ENCODE measurements around the gene CCDC66. TPM values are rescaled to one million over a fixed set of nuclear protein-coding genes. Genes with fewer than 3 reads are reported as not detected.

CCDC66 gene
- total RNA-seq, 1 donor from 2014 or later: 12.6 TPM

GRCh38 chr3:56611364-56611763, 54.4 kb downstream of the CCDC66 start:
- TF ChIP-seq CTCF (IDR thresholded peaks at IDR 0.05): no peak
- Mint-ChIP-seq H3K4me3 (ENCODE audit: unreplicated experiment) (no peak overlapping the region), H3K27me3 (ENCODE audit: low read depth) (no peaks in the 10 kb centered on the region), H3K4me1 (ENCODE audit: low read depth) (peaks cover 8% of the 10 kb centered on the region), H3K9me3 (ENCODE audit: low read depth) (peaks cover 23% of the 10 kb centered on the region), H3K27ac (ENCODE audit: unreplicated experiment) (no peak overlapping the region), H3K36me3 (ENCODE audit: low read depth) (peaks cover 34% of the 10 kb centered on the region)
- DNase-seq (ENCODE audit: low spot score): no peak

GRCh38 chr3:56612146-56612545, 55.2 kb downstream of the CCDC66 start:
- TF ChIP-seq CTCF (IDR thresholded peaks at IDR 0.05): no peak
- H3K27ac Mint-ChIP-seq (ENCODE audit: unreplicated experiment): no peak overlapping the region
- no peak overlapping the region for H3K4me3 Mint-ChIP-seq (ENCODE audit: unreplicated experiment)

GRCh38 chr3:56613016-56613415, 56.0 kb downstream of the CCDC66 start:
- no peaks in the 10 kb centered on the region for H3K27me3 Mint-ChIP-seq (ENCODE audit: low read depth)
- DNase-seq (ENCODE audit: low spot score): no peak
- peaks cover 12% of the 10 kb centered on the region for H3K9me3 Mint-ChIP-seq (ENCODE audit: low read depth)
- no peak for TF ChIP-seq CTCF (IDR thresholded peaks at IDR 0.05)
- no peak overlapping the region for H3K27ac Mint-ChIP-seq (ENCODE audit: unreplicated experiment)
- H3K36me3 Mint-ChIP-seq (ENCODE audit: low read depth): peaks cover 30% of the 10 kb centered on the region
- peaks cover 8% of the 10 kb centered on the region for H3K4me1 Mint-ChIP-seq (ENCODE audit: low read depth)
- H3K4me3 Mint-ChIP-seq (ENCODE audit: unreplicated experiment): no peak overlapping the region

More at GRCh38 chr3:56612146-56612545, 55.2 kb downstream of the CCDC66 start:
- Mint-ChIP-seq H3K9me3 (ENCODE audit: low read depth) (peaks cover 16% of the 10 kb centered on the region), H3K36me3 (ENCODE audit: low read depth) (peaks cover 32% of the 10 kb centered on the region), H3K27me3 (ENCODE audit: low read depth) (no peaks in the 10 kb centered on the region), H3K4me1 (ENCODE audit: low read depth) (peaks cover 8% of the 10 kb centered on the region)
- DNase-seq (ENCODE audit: low spot score): no peak

GRCh38 chr3:56616478-56617006, 59.6 kb downstream of the CCDC66 start:
- DNase-seq (ENCODE audit: low spot score): no peak
- Mint-ChIP-seq H3K27me3 (ENCODE audit: low read depth) (no peaks in the 10 kb centered on the region), H3K27ac (ENCODE audit: unreplicated experiment) (no peak overlapping the region), H3K4me3 (ENCODE audit: unreplicated experiment) (no peak overlapping the region), H3K4me1 (ENCODE audit: low read depth) (no peaks in the 10 kb centered on the region), H3K36me3 (ENCODE audit: low read depth) (peaks cover 44% of the 10 kb centered on the region), H3K9me3 (ENCODE audit: low read depth) (no peaks in the 10 kb centered on the region)
- no peak for TF ChIP-seq CTCF (IDR thresholded peaks at IDR 0.05)

GRCh38 chr3:56620371-56620770, 63.4 kb downstream of the CCDC66 start:
- H3K27me3 Mint-ChIP-seq (ENCODE audit: low read depth): no peaks in the 10 kb centered on the region
- TF ChIP-seq CTCF (IDR thresholded peaks at IDR 0.05): no peak
- H3K4me1 Mint-ChIP-seq (ENCODE audit: low read depth): peaks cover 8% of the 10 kb centered on the region
- H3K9me3 Mint-ChIP-seq (ENCODE audit: low read depth): no peaks in the 10 kb centered on the region
- no peak for DNase-seq (ENCODE audit: low spot score)
- peaks cover 42% of the 10 kb centered on the region for H3K36me3 Mint-ChIP-seq (ENCODE audit: low read depth)
- H3K4me3 Mint-ChIP-seq (ENCODE audit: unreplicated experiment): no peak overlapping the region
- no peak overlapping the region for H3K27ac Mint-ChIP-seq (ENCODE audit: unreplicated experiment)
